GM18502 (cell line): Measurements from ENCODE around the gene LGR5.
"Not testable (repeated sequence)": the region's sequence is repeated elsewhere in the genome, so short reads cannot be mapped to it uniquely, and the experiment has no call there.

Source experiments
- ATAC-seq: cut with Tn5 transposase; IDR thresholded peaks from one replicate; pipeline ENCODE4 v1.9.1; 2021; ENCODE audit warnings: mild to moderate bottlenecking; ENCODE audit not compliant: unreplicated experiment, poor library complexity

LGR5 gene

DNA sequence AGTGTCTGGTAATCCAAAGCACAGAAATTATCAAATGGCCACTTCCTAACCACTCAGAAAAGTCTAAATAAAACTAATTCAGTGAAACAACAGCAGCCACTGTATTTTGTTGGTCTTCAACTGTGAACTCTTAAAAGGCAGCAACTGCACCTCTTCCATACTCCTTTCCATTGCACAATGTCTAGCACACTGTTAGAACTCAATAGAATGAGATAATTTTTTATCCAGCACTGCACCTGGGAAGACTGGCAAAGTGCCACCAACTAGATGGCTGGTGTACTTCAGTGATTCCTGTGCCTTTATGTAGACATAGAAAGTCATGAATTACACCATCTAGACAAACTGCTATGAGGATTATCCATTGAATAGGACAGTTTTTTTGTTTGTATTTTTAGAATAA lies 26.2 kb downstream of the LGR5 start:
- ATAC-seq, result no peak

DNA sequence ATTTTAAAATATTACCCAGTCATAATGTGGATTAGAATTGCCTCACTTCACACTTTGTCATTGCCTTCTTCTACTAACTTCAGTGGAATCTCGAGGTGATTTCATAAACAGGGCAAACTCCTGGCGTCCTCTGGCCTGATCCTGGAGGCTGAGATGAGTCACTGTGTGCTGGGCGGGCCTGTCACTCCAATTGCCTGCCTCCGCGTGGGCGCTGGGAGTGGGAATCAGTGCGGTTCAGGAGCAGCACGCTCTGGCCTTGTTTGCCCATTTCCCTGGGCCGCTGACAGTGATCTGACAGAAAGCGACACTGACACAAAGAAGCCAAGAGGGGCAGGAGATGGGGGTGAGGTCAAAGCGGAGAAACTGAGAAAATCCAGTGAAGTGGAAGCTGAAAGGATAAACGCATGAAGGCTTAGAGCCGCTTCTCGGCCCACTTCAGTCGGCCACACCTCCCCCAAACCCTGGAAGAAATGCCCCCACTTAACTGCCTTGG lies 29.7 kb downstream of the LGR5 start:
- no peak for ATAC-seq

DNA sequence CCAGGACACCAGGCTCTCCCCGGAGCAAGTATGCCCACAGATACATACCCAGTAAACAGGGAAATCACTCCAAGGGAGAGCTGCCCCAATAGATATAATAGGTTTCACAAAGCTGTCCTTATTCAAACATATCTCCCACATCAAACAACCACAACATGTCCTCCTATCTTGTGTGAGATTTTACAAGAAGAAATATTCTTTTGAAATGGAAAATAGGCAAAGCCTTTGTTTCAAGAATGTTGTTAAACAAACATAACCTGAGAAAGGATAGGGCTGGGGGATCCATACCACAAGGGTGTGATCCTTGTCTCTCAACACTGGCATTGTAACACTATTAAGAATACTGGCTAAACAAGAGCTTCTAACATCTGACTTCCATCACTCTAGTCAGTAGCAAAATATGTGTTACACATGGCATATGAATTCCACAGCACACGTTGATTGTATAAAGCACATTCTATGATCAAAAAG lies 32.9 kb downstream of the LGR5 start:
- ATAC-seq, result no peak

DNA sequence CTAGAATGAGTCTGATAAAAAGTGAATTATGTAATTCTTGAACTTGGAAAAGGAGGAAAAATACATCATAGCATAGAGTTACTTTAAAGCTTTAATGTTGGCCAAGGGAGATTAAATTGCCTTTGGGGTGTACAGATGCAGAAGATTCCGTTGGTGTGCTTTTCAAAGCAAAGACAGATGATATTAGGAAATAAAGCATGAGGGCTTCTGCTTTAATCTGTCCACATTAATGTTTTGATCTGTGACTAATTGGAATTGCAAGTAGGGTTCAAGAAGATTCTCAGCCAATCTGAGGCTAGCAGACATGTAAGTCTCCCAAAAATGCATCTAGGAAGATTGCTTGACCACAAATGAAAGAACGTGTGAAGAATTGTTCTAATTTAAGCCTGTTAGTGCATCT lies 35.2 kb downstream of the LGR5 start:
- no peak for ATAC-seq

DNA sequence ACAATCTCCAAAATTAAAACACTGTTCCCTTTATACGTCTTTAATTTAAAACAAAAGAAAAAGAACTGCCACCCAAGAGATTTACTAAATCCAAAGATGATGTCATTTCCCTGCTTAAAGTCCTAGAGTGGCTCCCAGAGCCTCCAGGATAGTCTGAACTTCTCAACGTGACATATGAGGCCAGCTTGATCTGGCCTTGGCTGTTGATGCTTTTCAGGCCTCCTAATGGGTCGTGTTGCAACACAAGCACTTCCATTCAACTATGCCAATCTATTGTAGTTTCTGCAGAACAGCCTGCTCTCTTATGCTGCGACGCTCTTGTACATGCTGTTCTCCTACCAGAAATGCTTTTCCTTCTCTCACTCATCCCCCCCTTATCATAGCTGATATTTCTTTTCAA lies 35.7 kb downstream of the LGR5 start:
- ATAC-seq, result no peak

DNA sequence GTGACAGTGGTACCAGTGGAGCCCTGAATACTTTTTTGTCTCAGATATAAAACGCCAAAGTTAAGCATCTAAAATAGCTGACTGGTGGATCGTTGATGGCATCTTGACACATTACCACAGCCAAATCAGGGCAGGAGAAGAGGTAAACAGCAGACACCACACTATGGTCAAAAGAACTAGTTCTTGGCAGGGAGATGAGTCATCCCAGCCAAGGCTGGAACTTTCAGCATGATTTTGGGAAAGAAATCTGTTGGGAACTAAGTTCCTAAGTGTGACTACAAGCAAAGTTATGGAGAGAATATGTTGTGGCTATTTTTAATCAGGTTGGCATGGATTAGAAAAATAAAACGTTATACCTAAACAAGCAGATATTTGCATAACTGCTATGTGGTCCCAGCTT lies 36.9 kb downstream of the LGR5 start:
- ATAC-seq, result no peak

DNA sequence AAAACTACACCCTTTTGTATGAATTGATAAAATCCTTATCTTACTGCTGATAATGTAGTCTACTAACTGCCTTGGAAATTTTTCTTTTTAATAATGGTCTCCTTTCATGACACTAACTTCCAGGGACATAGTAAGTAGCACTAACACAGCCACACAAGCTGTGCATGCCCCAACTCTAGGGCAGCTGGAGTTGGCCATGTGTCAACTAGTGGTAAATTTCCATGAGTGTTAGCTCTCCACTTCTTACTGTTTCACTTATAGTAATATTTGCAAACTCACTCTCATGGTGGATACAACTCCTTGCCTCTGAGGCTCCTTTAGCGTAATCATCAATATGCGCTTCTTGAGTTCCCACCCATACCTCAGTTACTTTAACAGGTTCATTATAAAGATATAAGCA lies 38.0 kb downstream of the LGR5 start:
- no peak for ATAC-seq

DNA sequence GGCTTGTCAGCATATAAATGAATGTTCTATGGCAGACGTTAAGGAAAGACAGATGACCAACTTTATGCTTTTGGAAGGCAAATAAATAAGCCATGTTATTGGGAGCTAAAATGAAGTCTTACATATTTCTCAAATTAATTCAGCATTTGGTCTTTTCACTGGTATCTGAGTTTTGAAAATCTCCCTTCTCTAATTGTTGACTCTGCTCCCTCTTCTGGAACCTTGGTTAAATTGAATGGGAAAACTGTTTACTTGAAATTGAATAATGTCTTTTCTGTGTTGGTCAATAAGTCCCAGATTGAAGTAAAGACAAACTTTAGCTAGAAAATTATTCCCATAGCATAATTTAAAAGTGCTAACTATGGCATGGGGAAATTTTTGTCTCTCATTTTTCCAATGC lies 38.7 kb downstream of the LGR5 start:
- ATAC-seq, result no peak

DNA sequence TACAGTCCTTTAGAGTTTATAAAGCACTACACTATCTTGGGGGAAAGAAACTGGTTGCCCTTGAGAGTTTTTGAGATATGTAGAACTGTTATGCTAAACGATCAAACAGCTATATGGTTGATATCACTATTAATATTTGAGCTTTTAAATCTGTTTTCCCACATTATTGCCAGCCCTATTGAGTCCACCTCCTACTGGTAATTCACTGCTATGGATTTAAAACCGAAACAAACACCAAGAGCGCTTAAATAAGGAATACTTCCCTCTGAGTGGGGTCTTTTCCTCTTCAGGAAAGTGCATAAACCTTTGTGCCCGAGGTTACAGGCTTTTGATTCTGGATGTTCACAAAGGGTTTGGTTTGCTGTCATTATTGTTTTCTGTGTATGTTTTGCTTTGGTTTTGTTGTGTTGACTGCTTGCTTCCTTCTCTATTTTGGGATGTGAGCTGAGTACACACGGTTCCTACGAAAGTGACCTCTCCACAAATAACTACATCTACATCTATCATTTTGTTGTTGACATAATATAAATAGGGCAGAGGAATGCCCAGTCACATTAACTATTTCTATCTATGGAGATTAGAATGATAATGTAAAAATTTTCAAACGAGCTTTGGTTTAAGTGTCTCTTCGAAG lies 44.8 kb downstream of the LGR5 start:
- ATAC-seq, result no peak

DNA sequence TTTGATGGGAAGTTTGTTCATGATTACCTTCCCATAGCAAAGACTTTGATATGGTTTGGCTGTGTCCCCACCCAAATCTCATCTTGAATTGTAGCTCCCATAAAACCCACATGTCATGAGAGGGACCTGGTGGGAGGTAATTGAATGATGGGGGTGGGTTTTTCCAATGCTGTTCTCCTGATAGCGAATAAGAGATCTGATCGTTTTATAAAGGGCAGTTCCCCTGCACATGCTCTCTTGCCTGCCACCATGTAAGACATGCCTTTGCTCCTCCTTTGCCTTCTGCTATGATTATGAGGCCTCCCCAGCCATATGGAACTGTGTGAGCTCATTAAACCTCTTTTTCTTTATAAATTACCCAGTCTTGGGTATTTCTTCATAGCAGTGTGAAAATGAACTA lies 51.2 kb downstream of the LGR5 start:
- ATAC-seq, result not testable (repeated sequence)

DNA sequence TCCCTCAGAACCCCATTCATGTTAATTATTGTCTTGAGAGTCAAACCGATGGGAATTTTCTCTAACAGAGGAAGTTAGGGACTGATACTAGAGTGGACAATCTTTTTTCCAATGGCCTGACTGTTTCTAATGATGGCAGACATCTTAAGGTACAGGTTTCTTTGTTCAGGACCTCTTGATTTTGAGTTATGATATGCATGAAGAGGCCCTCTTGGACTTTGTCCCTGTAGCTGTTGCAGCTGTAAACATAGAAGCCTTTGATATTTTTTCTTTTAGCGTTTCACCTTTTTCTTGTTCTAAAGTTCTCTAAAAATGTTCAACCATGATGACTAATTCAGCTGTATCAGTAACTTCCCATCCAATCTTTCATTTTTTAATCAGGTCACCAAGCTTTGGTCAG lies 53.0 kb downstream of the LGR5 start:
- ATAC-seq, result no peak

DNA sequence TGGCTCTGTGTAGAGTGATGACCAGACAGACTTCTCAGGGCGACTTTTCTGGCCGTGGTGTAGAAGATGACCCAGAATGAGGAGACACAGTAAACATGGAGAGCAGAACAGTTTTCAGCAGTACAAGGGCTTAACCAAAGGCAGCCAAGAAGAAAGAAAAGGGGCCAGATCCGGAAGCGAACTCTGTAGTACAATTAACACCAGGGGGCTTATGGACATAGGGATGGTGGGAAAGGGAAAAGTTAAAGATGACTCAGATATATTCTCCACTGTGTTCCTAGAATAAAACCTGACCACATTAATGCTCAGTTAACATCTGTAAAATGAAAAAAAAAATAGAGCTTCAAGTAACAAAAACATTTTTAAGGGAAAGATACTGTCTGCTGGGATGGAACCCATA lies 60.2 kb downstream of the LGR5 start:
- ATAC-seq, result no peak

DNA sequence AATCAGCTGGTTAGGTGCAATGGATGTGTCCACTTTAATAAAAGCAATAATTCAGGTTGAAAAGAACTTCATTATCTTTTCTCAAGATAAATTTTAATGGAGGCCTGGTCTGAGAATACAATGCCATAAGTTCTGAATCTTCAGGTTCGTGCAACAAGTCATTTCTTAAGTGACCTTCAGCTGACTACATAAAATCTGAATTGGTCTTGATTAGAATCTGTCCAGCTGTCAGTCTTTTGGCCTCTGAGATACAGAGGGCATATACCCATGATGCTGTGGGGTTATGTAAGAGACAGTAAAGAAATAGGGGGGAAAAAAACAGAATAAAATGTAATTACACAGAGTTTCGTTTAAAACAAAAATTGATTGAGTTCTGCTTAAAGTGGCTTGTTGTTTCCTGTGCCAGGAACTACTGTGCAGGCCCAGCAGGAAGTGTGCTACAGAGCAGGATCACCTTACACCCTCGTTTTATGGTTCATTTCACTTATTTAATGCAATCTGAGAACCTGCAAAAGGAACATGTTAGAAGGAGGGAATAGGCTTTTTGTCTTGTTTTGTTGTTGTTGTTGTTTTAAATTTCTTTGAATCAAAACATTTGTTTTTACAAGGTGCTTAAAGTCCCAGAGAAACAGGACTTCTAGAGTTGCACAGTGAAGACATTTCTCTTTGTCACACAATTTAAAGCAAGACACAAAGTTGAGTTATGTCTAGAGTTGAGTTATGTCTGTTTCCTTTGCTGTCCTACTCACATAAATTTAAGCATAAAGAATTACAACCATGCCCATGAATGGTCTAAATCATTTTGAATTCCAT lies 64.2 kb downstream of the LGR5 start:
- peak; percentile 47 for ATAC-seq

DNA sequence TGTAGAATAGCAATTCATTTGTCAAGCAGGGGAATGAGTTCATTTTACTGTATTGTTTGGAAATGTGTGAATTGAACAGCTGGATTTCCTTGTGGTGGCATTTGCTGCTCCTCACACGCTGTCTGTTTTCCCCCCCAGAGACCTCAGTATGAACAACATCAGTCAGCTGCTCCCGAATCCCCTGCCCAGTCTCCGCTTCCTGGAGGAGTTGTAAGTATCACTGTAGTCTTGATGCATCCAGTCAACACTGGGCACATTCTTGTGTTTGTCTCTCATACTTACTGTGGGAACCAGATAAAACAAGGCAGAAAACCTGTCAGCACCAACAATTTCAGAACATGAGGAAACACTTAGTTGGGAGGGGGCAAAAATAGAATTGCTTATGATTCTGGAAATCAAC lies 64.9 kb downstream of the LGR5 start:
- no peak for ATAC-seq

DNA sequence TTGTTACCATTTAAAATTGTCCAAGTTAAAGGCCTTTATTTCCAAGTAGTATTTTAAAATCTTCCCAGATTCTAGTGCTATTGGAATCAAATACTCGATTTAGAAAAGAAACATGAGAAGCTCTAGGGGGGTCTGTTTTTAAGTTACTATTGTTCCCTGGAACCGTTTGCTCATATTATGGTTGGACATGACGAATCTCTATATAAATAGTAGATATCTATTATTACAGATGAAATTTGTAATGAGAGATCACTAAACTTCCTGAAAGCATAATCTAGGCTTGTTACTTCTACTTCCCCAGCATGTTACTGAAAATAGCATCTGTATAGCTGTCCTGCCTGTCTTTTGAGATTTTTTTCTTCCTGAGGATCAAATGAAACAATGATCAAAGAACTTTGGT lies 70.1 kb downstream of the LGR5 start:
- ATAC-seq, result no peak

DNA sequence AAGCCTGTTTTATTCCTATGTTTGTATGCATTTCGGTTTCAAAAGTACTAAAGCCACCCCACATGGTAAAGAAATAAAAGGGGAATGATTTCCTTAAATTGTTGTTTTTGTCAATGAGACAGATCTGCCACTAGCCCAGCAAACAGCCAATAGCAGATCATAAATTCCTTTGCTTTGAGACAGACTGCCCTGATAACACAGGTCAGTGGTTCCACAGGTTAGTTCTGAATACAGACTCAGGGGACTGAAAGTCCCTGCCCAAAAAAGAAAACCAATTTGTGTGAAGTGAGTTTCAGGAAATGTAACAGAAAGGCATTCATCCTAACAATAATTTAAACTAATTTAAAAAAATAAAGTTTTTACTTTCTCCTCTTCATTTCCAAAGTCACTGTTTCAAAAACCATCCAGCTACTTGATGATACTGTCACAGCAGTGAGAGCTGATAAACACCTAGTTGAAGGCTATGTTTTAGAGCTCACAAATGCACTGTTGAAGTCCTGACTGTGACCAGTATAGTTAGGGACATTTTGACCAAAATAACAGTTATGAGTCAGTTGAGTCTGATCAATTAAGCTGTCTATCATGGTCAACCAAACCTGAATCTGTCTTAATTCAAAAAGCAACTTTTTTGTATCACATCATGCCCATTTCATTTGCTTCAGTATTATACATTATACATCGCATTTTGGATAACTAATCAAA lies 77.7 kb downstream of the LGR5 start:
- ATAC-seq, result peak; percentile 60

DNA sequence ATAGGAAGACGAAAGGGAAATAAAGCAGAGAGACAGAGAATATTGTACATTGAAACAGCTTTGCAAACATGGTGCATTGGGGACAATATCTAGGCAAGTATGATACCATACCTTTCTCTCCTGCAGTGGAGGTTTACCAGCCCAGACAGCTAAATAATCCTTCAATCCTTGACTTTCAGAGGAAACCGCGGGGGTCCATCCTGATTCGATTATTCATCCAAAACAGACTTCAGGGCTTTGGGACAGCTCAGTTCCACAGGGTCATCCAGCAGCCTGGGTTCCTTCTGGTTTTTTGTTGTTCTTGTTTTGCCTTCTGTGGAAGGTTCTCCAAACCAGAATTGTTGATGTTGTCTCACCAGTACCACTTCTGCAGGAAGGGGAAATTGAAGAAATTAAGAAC lies 81.5 kb downstream of the LGR5 start:
- ATAC-seq, result no peak

DNA sequence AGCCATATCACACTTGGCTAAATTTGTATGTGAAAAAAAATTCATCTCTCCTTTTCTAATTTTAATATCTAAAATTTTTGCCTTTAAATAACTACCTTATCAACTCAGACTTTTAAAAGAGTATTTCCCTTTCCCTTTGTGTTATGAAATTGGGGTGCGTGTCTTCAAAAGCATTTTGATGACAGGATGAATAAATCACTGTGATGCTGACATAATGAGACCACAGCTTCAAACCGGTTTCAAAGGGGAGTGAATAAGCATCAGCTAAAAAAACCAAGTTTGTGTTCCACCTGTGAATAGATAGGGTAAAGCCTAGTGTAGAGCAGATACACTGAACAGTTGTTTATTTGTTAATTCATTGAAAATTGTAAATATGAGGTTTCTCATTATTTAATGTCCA lies 85.0 kb downstream of the LGR5 start:
- ATAC-seq, result no peak

DNA sequence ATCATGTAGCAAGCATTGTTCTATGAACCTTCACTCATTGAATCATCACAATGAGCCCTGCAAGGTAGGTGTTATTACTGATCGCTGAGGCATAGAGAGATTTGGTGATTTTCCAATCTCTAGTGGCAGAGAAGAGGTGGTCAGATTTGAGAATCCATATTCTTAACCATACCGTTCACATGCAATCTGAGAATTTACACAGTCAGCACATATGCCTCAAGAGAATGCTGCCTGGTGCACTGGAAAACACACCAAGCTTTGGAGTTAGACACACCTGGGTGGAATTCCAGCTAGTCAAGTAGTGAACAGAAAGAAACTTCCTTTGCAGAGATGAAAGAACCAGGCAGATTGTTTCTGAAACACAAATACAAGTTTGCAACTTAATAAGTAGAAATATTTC lies 94.1 kb downstream of the LGR5 start:
- no peak for ATAC-seq

DNA sequence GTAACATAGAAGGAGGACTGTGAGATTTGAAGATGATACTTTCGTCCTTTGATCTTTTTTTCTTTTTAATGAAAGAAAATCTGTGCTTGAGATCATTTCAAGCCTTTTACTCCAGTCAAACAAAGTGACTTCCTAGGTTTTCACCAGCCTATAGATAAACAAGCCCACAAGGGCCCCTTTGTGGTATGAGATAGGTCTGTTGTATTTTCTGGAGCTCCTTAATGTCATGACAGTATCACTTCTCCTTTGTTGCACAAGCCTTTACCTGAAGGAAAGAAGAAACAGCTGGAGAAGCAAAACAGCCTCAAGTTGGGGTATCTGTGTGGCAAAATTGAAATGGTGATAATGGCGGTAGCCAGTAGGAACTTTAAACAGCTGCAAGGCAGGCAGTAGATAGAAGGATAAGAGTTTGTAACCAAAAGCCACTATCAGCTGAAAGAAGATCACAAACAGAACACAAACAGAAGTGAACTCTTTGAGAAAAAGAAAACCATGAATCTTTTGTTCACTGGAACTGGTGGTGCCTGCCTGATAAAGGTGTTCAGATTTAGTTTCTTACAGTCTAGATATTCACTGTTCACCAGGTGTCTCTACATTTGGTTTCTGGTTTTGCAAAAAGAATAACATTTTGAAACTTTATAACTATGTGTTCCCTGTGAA lies 96.8 kb downstream of the LGR5 start:
- peak; percentile 86 for ATAC-seq
